ENCODE results near the gene GCNT1. TPM values are rescaled to one million over a fixed set of nuclear protein-coding genes. Genes with fewer than 3 reads are reported as not detected.

The GCNT1 gene
- 33.5 and 47.5 TPM in 2 replicates for total RNA-seq

GRCh38 chr9:76458903-76459693, at the start of gene GCNT1:
GCNT1 (plus strand) TSS chr9:76459182; CDS start chr9:76502382, 43,200 bp downstream.

Other genes starting within 250 kb of the GCNT1 start
- 22.0 and 22.3 TPM in 2 replicates for gene RFK, start 64.8 kb upstream of the GCNT1 start, total RNA-seq